Measurements from ENCODE around the gene TANGO2. TPM values are rescaled to one million over a fixed set of nuclear protein-coding genes. Genes with fewer than 3 reads are reported as not detected.

The TANGO2 gene
- total and polyA plus RNA-seq, 9 of the 15 experiments (the other 6 are each of a cell fraction or from before 2014, with no cell fraction given) = 15.5 to 94.9 (median 70.1) TPM

DNA sequence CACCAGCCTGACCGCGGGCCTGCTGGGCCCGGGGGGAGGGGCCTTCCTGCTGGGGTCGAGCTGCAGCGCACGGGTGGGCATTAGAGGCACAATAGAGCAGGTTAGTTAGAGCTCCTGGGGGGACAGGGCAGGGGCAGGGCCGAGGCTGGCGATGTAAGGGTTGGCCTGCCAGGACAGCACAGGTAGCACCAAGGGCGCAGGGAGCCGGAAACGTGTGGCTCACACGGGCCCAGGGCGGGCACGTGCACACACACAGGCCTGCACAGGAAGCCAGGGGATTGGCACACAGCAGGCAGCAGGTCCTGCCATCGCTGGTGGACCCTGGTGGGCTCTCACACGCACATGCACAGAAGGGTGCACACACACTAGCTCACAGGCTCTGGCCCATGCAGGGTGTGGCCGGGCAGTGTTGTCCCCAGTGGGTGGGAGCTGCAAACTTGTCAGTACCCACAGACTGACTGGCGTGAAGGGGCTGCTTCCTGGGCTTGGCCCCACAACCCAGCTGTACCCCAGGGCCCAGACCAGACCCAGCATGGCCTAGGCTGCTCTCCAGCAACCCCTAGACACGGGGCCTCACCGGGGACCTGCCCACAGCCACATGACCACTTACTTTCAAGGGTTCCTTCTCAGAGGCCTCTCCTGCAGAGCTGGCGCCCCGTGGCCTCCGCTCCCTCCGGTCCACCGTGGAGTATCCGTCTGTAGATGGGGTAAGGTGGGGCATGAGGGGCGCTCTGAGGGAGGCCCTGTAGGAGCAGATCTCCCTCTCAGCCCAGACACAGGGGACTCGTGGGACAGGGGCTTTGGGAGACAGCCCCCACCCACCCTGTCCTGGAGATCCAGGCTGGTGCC, 49.4 kb upstream of the TANGO2 start (continued):
- TF ChIP-seq, protein P1, sequence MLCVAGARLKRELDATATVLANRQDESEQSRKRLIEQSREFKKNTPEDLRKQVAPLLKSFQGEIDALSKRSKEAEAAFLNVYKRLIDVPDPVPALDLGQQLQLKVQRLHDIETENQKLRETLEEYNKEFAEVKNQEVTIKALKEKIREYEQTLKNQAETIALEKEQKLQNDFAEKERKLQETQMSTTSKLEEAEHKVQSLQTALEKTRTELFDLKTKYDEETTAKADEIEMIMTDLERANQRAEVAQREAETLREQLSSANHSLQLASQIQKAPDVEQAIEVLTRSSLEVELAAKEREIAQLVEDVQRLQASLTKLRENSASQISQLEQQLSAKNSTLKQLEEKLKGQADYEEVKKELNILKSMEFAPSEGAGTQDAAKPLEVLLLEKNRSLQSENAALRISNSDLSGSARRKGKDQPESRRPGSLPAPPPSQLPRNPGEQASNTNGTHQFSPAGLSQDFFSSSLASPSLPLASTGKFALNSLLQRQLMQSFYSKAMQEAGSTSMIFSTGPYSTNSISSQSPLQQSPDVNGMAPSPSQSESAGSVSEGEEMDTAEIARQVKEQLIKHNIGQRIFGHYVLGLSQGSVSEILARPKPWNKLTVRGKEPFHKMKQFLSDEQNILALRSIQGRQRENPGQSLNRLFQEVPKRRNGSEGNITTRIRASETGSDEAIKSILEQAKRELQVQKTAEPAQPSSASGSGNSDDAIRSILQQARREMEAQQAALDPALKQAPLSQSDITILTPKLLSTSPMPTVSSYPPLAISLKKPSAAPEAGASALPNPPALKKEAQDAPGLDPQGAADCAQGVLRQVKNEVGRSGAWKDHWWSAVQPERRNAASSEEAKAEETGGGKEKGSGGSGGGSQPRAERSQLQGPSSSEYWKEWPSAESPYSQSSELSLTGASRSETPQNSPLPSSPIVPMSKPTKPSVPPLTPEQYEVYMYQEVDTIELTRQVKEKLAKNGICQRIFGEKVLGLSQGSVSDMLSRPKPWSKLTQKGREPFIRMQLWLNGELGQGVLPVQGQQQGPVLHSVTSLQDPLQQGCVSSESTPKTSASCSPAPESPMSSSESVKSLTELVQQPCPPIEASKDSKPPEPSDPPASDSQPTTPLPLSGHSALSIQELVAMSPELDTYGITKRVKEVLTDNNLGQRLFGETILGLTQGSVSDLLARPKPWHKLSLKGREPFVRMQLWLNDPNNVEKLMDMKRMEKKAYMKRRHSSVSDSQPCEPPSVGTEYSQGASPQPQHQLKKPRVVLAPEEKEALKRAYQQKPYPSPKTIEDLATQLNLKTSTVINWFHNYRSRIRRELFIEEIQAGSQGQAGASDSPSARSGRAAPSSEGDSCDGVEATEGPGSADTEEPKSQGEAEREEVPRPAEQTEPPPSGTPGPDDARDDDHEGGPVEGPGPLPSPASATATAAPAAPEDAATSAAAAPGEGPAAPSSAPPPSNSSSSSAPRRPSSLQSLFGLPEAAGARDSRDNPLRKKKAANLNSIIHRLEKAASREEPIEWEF (CRISPR knock-in tag; IDR thresholded peaks at IDR 0.05) = no peak
- TF ChIP-seq, protein P2, sequence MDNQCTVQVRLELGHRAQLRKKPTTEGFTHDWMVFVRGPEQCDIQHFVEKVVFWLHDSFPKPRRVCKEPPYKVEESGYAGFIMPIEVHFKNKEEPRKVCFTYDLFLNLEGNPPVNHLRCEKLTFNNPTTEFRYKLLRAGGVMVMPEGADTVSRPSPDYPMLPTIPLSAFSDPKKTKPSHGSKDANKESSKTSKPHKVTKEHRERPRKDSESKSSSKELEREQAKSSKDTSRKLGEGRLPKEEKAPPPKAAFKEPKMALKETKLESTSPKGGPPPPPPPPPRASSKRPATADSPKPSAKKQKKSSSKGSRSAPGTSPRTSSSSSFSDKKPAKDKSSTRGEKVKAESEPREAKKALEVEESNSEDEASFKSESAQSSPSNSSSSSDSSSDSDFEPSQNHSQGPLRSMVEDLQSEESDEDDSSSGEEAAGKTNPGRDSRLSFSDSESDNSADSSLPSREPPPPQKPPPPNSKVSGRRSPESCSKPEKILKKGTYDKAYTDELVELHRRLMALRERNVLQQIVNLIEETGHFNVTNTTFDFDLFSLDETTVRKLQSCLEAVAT (IDR thresholded peaks at IDR 0.05) = no peak
- TF ChIP-seq DPF2 (IDR thresholded peaks at IDR 0.05) = no peak
- TF ChIP-seq, protein P3, sequence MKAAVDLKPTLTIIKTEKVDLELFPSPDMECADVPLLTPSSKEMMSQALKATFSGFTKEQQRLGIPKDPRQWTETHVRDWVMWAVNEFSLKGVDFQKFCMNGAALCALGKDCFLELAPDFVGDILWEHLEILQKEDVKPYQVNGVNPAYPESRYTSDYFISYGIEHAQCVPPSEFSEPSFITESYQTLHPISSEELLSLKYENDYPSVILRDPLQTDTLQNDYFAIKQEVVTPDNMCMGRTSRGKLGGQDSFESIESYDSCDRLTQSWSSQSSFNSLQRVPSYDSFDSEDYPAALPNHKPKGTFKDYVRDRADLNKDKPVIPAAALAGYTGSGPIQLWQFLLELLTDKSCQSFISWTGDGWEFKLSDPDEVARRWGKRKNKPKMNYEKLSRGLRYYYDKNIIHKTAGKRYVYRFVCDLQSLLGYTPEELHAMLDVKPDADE (conservative IDR thresholded peaks at IDR 0.05; ENCODE audit: control insufficient read depth, low read depth, low read length) = 0 out of 2 replicates have a peak, but pooled peaks have one; percentile 7
- TF ChIP-seq, protein P4, sequence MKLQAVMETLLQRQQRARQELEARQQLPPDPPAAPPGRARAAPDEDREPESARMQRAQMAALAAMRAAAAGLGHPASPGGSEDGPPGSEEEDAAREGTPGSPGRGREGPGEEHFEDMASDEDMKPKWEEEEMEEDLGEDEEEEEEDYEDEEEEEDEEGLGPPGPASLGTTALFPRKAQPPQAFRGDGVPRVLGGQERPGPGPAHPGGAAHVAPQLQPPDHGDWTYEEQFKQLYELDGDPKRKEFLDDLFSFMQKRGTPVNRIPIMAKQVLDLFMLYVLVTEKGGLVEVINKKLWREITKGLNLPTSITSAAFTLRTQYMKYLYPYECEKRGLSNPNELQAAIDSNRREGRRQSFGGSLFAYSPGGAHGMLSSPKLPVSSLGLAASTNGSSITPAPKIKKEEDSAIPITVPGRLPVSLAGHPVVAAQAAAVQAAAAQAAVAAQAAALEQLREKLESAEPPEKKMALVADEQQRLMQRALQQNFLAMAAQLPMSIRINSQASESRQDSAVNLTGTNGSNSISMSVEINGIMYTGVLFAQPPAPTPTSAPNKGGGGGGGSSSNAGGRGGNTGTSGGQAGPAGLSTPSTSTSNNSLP (IDR thresholded peaks at IDR 0.05; ENCODE audit: borderline replicate concordance, low read depth, low read length) = no peak
- TF ChIP-seq SRSF7 (optimal IDR thresholded peaks at IDR 0.05; ENCODE audit: low read depth, low read length) = no peak
- no peak for TF ChIP-seq GTF2A2 (tag; IDR thresholded peaks at IDR 0.05)
- TF ChIP-seq, protein P5, sequence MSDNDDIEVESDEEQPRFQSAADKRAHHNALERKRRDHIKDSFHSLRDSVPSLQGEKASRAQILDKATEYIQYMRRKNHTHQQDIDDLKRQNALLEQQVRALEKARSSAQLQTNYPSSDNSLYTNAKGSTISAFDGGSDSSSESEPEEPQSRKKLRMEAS (CRISPR knock-in tag; IDR thresholded peaks at IDR 0.05) = no peak
- TF ChIP-seq ZNF12 (CRISPR knock-in tag; IDR thresholded peaks at IDR 0.05) = no peak
- TF ChIP-seq ZBTB1 (CRISPR knock-in tag; IDR thresholded peaks at IDR 0.05; ENCODE audit: borderline replicate concordance, low read depth) = no peak
- no peak for TF ChIP-seq ZC3H4 (CRISPR knock-in tag; IDR thresholded peaks at IDR 0.05; ENCODE audit: borderline replicate concordance)
- peak; percentile 28; the same call in 1 of the 2 replicates for TF ChIP-seq POLR2AphosphoS2 (IDR thresholded peaks at IDR 0.05; ENCODE audit: low read length)
- no peak for TF ChIP-seq ZBTB8A (IDR thresholded peaks at IDR 0.05; ENCODE audit: partially characterized antibody)
- TF ChIP-seq SMAD2 (IDR thresholded peaks at IDR 0.05; ENCODE audit: low read depth, low read length) = no peak
- TF ChIP-seq NBN (IDR thresholded peaks at IDR 0.05; ENCODE audit: low read depth) = no peak

Data from K562 (cell line).